ENCODE results near the gene SYNJ2BP. TPM values are rescaled to one million over a fixed set of nuclear protein-coding genes. Genes with fewer than 3 reads are reported as not detected.
"Not testable (repeated sequence)": the region's sequence is repeated elsewhere in the genome, so short reads cannot be mapped to it uniquely, and the experiment has no call there.

Gene SYNJ2BP
- total RNA-seq, 1 experiment from 2014 or later = 19.0 TPM

DNA sequence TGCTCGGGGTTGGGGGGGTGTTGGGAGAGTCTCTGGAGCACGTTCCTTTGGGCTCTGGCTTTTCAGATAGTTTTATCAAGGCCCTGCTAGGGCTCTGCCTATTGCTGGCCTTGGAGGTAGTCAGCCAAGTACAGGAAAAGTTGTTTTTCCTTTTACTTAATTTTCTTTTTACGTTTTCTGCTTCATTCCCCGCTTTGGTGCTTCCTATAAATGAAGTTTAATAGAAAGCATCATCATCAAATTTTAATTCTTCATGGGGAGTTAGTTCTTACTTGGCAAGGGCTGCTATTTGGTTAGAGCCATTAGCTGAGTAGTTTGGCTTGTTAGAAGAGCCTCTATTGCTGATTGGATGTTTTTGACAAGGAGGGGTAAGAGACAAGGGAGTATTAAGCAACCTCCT lies 20.0 kb upstream of the SYNJ2BP start:
- RAD21 ChIA-PET (ENCODE audit: low non-redundant PET in 1 of 2, low total read pairs in 2 of 2, uncharacterized antibody in 2 of 2, unreplicated experiment in 2 of 2) = no interaction called here
- DNase-seq (ENCODE audit: low read depth, low spot score) (no peak), ATAC-seq (no peak)
- no peak overlapping the region for H3K27ac ChIP-seq (ENCODE audit: low read depth, low read length)
- H3K79me2 ChIP-seq (ENCODE audit: insufficient read depth, low read length) = no peaks in the 10 kb centered on the region
- no peak overlapping the region for H3K4me2 ChIP-seq (ENCODE audit: low read length)
- no peak overlapping the region for H3K4me3 ChIP-seq (replicated peaks in 1 of 2; ENCODE audit: low read depth in 1 of 2, low read length in 2 of 2)
- POLR2A ChIA-PET = no interaction called here
- no peak overlapping the region for H2AFZ ChIP-seq (ENCODE audit: low read depth, low read length, poor library complexity, severe bottlenecking)
- no peaks in the 10 kb centered on the region for H3K9me2 ChIP-seq (ENCODE audit: insufficient read depth)
- H3K9ac ChIP-seq (ENCODE audit: low read length) = no peak overlapping the region
- H3K4me1 ChIP-seq (ENCODE audit: control insufficient read depth in 1 of 2, insufficient read depth in 2 of 2, low read length in 2 of 2) = no peaks in the 10 kb centered on the region
- no peaks in the 10 kb centered on the region for H3K27me3 ChIP-seq (ENCODE audit: insufficient read depth, low read length)
- no TSS peak for BruUV-seq (replicated peaks)
- CTCF ChIA-PET = no interaction called here
- intact Hi-C loops (cut with micrococcal nuclease) = no loop called here
- no peak for TF ChIP-seq CEBPB (IDR thresholded peaks at IDR 0.05; ENCODE audit: low read depth)
- no peak for TF ChIP-seq CBX3 (IDR thresholded peaks at IDR 0.05; ENCODE audit: low read depth)
- TF ChIP-seq, protein P1, sequence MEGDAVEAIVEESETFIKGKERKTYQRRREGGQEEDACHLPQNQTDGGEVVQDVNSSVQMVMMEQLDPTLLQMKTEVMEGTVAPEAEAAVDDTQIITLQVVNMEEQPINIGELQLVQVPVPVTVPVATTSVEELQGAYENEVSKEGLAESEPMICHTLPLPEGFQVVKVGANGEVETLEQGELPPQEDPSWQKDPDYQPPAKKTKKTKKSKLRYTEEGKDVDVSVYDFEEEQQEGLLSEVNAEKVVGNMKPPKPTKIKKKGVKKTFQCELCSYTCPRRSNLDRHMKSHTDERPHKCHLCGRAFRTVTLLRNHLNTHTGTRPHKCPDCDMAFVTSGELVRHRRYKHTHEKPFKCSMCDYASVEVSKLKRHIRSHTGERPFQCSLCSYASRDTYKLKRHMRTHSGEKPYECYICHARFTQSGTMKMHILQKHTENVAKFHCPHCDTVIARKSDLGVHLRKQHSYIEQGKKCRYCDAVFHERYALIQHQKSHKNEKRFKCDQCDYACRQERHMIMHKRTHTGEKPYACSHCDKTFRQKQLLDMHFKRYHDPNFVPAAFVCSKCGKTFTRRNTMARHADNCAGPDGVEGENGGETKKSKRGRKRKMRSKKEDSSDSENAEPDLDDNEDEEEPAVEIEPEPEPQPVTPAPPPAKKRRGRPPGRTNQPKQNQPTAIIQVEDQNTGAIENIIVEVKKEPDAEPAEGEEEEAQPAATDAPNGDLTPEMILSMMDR (IDR thresholded peaks at IDR 0.05 in 2 of 3, conservative IDR thresholded peaks at IDR 0.05 in 1 of 3; ENCODE audit: borderline replicate concordance in 1 of 3, insufficient read depth in 1 of 3, low read depth in 2 of 3, low read length in 2 of 3) = no peak
- TF ChIP-seq POLR2AphosphoS5 (IDR thresholded peaks at IDR 0.05; ENCODE audit: low read depth, low read length) = no peak
- no peak for TF ChIP-seq ZFX (IDR thresholded peaks at IDR 0.05)
- no peak for TF ChIP-seq POLR2A (IDR thresholded peaks at IDR 0.05; ENCODE audit: borderline replicate concordance, extremely low read depth, insufficient read depth, insufficient read length)
- TF ChIP-seq FOSL1 (IDR thresholded peaks at IDR 0.05; ENCODE audit: low read depth) = no peak
- TF ChIP-seq EZH2phosphoT487 (IDR thresholded peaks at IDR 0.05; ENCODE audit: borderline replicate concordance) = no peak
- TF ChIP-seq, protein P2, sequence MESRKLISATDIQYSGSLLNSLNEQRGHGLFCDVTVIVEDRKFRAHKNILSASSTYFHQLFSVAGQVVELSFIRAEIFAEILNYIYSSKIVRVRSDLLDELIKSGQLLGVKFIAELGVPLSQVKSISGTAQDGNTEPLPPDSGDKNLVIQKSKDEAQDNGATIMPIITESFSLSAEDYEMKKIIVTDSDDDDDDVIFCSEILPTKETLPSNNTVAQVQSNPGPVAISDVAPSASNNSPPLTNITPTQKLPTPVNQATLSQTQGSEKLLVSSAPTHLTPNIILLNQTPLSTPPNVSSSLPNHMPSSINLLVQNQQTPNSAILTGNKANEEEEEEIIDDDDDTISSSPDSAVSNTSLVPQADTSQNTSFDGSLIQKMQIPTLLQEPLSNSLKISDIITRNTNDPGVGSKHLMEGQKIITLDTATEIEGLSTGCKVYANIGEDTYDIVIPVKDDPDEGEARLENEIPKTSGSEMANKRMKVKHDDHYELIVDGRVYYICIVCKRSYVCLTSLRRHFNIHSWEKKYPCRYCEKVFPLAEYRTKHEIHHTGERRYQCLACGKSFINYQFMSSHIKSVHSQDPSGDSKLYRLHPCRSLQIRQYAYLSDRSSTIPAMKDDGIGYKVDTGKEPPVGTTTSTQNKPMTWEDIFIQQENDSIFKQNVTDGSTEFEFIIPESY (IDR thresholded peaks at IDR 0.05; ENCODE audit: extremely low read depth, insufficient replicate concordance, low read length) = no peak
- TF ChIP-seq, protein P3, sequence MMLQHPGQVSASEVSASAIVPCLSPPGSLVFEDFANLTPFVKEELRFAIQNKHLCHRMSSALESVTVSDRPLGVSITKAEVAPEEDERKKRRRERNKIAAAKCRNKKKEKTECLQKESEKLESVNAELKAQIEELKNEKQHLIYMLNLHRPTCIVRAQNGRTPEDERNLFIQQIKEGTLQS (IDR thresholded peaks at IDR 0.05) = no peak
- no peak for TF ChIP-seq EZH2 (IDR thresholded peaks at IDR 0.05)
- no peak for TF ChIP-seq SIN3A (IDR thresholded peaks at IDR 0.05; ENCODE audit: low read depth)
- H3K36me3 ChIP-seq (ENCODE audit: control insufficient read depth in 1 of 2, insufficient read depth in 2 of 2, low read length in 2 of 2) = no peaks in the 10 kb centered on the region
- H4K20me1 ChIP-seq (ENCODE audit: insufficient read depth) = no peaks in the 10 kb centered on the region
- peaks cover 6 to 8% of the 10 kb centered on the region in 2 experiments; a peak in 2 of 4 replicates for H3K9me3 ChIP-seq (ENCODE audit: control insufficient read depth in 1 of 2, insufficient read depth in 1 of 2, low read depth in 1 of 2, low read length in 2 of 2)

DNA sequence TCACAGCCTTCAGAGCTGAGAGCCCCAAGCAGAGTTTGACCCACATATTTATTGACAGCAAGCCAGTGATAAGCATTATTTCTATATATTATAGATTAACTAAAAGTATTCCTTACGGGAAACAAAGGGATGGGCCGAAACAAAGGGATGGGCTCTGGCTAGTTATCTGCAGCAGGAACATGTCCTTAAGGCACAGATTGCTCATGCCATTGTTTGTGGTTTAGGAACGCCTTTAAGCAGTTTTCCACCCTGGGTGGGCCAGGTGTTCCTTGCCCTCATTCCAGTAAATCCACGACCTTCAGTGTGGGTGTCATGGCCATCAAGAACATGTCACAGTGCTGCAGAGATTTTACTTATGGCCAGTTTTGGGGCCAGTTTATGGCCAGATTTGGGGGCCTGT lies 9.7 kb upstream of the SYNJ2BP start:
- H3K4me3 ChIP-seq (replicated peaks in 1 of 2; ENCODE audit: low read depth in 1 of 2, low read length in 2 of 2); ATAC-seq; H3K36me3 ChIP-seq (ENCODE audit: control insufficient read depth in 1 of 2, insufficient read depth in 2 of 2, low read length in 2 of 2); RAD21 ChIA-PET (ENCODE audit: low non-redundant PET in 1 of 2, low total read pairs in 2 of 2, uncharacterized antibody in 2 of 2, unreplicated experiment in 2 of 2); H3K79me2 ChIP-seq (ENCODE audit: insufficient read depth, low read length); intact Hi-C loops (cut with micrococcal nuclease); H3K27me3 ChIP-seq (ENCODE audit: insufficient read depth, low read length); H3K9me3 ChIP-seq (ENCODE audit: control insufficient read depth in 1 of 2, insufficient read depth in 1 of 2, low read depth in 1 of 2, low read length in 2 of 2); H3K4me2 ChIP-seq (ENCODE audit: low read length); H3K4me1 ChIP-seq (ENCODE audit: control insufficient read depth in 1 of 2, insufficient read depth in 2 of 2, low read length in 2 of 2); POLR2A ChIA-PET; CTCF ChIA-PET; H3K27ac ChIP-seq (ENCODE audit: low read depth, low read length); H2AFZ ChIP-seq (ENCODE audit: low read depth, low read length, poor library complexity, severe bottlenecking); H3K9ac ChIP-seq (ENCODE audit: low read length); BruUV-seq (replicated peaks); DNase-seq (ENCODE audit: low read depth, low spot score); H3K9me2 ChIP-seq (ENCODE audit: insufficient read depth); H4K20me1 ChIP-seq (ENCODE audit: insufficient read depth): not testable (repeated sequence)
